Parathyroid adenoma (tissue), 2 donors: ENCODE measurements around the gene UNC13C.

ENCODE experiments used
- H2AFZ ChIP-seq: fragments of 300-600 bp; sonication (generic); one replicate; pipeline ENCODE4 v1.7.0; 2017; ENCODE audit warnings: antibody characterized with exemption, mild to moderate bottlenecking
- H3K27ac ChIP-seq: fragments of 300-600 bp; sonication (generic); one replicate; pipeline ENCODE4 v1.7.0; 2017
- H3K27me3 ChIP-seq: fragments of 300-600 bp; sonication (generic); one replicate; pipeline ENCODE4 v1.7.0; 2017; ENCODE audit warnings: low read length; ENCODE audit not compliant: control insufficient read depth, insufficient read depth
- H3K36me3 ChIP-seq: fragments of 300-600 bp; sonication (generic); one replicate; pipeline ENCODE4 v1.7.0; 2017; ENCODE audit warnings: low read length; ENCODE audit not compliant: control insufficient read depth, insufficient read depth
- H3K4me1 ChIP-seq: fragments of 300-600 bp; sonication (generic); one replicate; pipeline ENCODE4 v1.7.0; 2017; ENCODE audit warnings: control low read depth
- H3K4me2 ChIP-seq: fragments of 300-600 bp; sonication (generic); one replicate; pipeline ENCODE4 v1.7.0; 2017; ENCODE audit warnings: low read length
- H3K4me3 ChIP-seq: fragments of 300-600 bp; sonication (generic); one replicate; pipeline ENCODE4 v1.7.0; 2017; ENCODE audit warnings: low read depth, low read length
- H3K79me2 ChIP-seq: fragments of 300-600 bp; sonication (generic); one replicate; pipeline ENCODE4 v1.7.0; 2017; ENCODE audit warnings: control low read depth
- H3K9ac ChIP-seq: fragments of 300-600 bp; sonication (generic); one replicate; pipeline ENCODE4 v1.7.0; 2017; ENCODE audit warnings: mild to moderate bottlenecking
- H3K9me3 ChIP-seq: fragments of 300-600 bp; sonication (generic); one replicate; pipeline ENCODE4 v1.7.0; 2017; ENCODE audit warnings: low read length; ENCODE audit not compliant: control insufficient read depth
- TF ChIP-seq, protein P1 (sequence below): fragments of 300-600 bp; sonication (generic); IDR thresholded peaks from one replicate; pipeline ENCODE4 v1.7.0; 2017; ENCODE audit warnings: antibody characterized with exemption, mild to moderate bottlenecking
- donor health status: primary hyperparathyroidism.

UNC13C gene

DNA sequence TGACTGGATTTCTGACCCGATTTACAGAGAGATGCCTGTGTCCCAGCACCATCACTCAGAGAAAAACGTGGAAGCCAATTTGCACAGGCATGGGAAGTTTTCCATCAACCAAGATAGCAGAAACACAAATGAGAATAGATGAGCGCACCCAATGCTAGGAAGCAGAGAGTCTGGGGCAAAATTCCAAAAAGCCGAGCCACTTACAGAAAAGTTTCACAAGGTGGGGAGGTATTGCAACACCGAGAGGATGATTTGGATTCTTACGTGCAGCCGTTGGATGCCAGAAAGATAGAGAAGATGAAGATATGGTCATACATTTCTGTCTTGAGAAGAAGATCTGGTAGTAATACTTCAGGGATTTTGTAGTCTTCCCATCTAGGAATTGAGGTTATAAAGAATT is 57.4 kb downstream of the UNC13C start:
- Histone ChIP-seq H3K9me3 (peaks cover 5% of the 10 kb centered on the region), H3K9ac (no peak overlapping the region), H3K27me3 (no peaks in the 10 kb centered on the region), H3K4me2 (no peak overlapping the region), H3K36me3 (no peaks in the 10 kb centered on the region), H3K4me1 (no peaks in the 10 kb centered on the region), H3K4me3 (no peak overlapping the region), H3K27ac (no peak overlapping the region), H3K79me2 (no peaks in the 10 kb centered on the region), H2AFZ (no peak overlapping the region)
- TF ChIP-seq, protein P1, sequence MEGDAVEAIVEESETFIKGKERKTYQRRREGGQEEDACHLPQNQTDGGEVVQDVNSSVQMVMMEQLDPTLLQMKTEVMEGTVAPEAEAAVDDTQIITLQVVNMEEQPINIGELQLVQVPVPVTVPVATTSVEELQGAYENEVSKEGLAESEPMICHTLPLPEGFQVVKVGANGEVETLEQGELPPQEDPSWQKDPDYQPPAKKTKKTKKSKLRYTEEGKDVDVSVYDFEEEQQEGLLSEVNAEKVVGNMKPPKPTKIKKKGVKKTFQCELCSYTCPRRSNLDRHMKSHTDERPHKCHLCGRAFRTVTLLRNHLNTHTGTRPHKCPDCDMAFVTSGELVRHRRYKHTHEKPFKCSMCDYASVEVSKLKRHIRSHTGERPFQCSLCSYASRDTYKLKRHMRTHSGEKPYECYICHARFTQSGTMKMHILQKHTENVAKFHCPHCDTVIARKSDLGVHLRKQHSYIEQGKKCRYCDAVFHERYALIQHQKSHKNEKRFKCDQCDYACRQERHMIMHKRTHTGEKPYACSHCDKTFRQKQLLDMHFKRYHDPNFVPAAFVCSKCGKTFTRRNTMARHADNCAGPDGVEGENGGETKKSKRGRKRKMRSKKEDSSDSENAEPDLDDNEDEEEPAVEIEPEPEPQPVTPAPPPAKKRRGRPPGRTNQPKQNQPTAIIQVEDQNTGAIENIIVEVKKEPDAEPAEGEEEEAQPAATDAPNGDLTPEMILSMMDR = no peak

DNA sequence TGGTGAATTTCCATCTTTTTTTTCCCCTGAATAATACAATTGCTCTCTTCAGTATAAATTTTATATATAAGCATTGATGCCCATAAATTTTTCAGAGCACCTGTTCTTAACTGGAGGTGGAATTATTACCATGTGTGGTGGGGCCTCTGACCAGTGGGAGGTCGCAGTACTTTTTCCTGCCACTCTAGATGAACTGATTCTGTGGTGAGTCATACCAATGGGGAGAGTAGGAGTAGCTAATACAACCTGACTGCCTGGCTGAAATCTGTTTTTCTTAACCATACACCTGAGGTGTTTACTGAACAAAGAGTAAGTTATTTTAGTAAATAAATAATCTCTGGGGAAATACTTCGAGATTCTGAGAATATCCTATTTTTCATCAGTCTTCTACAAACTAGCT is 67.2 kb downstream of the UNC13C start:
- Histone ChIP-seq H3K79me2 (no peaks in the 10 kb centered on the region), H3K27ac (no peak overlapping the region), H3K4me1 (no peaks in the 10 kb centered on the region), H3K27me3 (peaks cover 3% of the 10 kb centered on the region), H3K9ac (no peak overlapping the region), H3K4me3 (no peak overlapping the region), H3K9me3 (no peaks in the 10 kb centered on the region), H3K36me3 (no peaks in the 10 kb centered on the region), H3K4me2 (no peak overlapping the region), H2AFZ (no peak overlapping the region)
- TF ChIP-seq, protein P1 = no peak

DNA sequence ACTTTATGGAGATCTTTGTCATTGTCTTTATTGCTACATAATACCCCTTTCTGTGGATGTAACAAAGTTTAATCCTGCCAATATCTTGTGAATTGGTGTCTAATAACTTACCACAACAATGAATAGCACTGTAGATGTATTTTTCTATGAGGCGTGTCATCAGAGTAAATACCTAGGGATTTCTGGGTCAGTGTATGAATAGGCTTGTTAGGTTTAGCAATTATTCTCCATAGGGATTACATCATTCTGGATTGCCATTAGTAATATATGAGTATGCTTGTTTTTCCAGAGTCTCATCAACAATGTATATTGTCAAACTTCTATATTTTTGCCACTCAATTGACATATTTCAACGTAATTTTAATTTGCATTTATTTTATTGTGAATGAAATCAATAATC is 67.9 kb downstream of the UNC13C start:
- no peak overlapping the region for H3K4me2 ChIP-seq
- no peak overlapping the region for H2AFZ ChIP-seq

DNA sequence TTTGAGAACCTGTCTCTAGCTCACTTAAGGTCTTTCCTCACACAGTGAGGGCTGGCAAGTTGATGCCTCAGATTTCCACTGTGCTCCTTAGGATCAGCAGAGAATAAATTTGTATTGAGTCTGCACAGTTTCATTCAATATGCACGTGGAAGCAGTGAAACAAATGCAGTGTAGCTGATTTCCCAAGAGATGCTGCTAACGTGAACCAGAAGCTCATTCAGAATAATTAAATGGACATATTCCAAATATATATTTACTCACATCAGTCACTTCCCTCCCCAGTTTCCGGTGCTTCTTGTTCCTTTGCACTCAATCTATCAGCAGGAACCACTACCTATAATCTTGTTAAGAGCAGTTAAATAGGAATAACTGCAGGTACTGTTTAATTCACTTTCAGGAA is 86.1 kb downstream of the UNC13C start:
- H2AFZ ChIP-seq = no peak overlapping the region
- no peak overlapping the region for H3K4me3 ChIP-seq
- H3K36me3 ChIP-seq = no peaks in the 10 kb centered on the region

More for the DNA sequence above, 67.9 kb downstream of the UNC13C start:
- no peak overlapping the region for H3K9ac ChIP-seq
- H3K27me3 ChIP-seq = peaks cover 3% of the 10 kb centered on the region
- H3K4me1 ChIP-seq = no peaks in the 10 kb centered on the region
- no peaks in the 10 kb centered on the region for H3K36me3 ChIP-seq
- no peaks in the 10 kb centered on the region for H3K9me3 ChIP-seq
- H3K79me2 ChIP-seq = no peaks in the 10 kb centered on the region
- TF ChIP-seq, protein P1 = no peak
- H3K4me3 ChIP-seq = no peak overlapping the region
- H3K27ac ChIP-seq = no peak overlapping the region

DNA sequence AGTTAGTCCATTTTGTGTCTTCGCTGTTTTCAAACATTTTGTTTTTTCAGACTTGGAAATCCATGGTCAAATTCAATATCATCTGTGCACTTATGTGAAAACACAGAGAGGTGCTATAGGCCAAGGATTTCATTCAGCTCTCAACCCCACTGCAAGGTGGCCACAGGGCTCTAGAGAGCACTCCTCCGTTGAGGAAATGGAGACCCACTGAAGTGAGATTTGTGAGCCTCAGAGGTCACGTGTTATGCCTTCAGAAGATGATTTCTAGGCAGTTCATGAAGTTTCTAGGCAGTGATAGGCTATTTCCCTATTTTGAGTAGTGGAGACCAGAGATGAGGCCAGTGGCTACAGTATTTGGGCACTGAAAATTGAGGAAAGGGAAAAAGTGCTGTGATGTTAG is 88.2 kb downstream of the UNC13C start:
- Histone ChIP-seq H3K27ac (no peak overlapping the region), H3K27me3 (no peaks in the 10 kb centered on the region), H3K4me1 (no peaks in the 10 kb centered on the region), H2AFZ (no peak overlapping the region), H3K4me3 (no peak overlapping the region), H3K36me3 (no peaks in the 10 kb centered on the region), H3K4me2 (no peak overlapping the region), H3K79me2 (no peaks in the 10 kb centered on the region), H3K9me3 (no peaks in the 10 kb centered on the region), H3K9ac (no peak overlapping the region)
- TF ChIP-seq, protein P1 = no peak

More for the DNA sequence above, 86.1 kb downstream of the UNC13C start:
- no peak overlapping the region for H3K27ac ChIP-seq
- H3K27me3 ChIP-seq = no peaks in the 10 kb centered on the region
- H3K9me3 ChIP-seq = no peaks in the 10 kb centered on the region
- H3K9ac ChIP-seq = no peak overlapping the region
- H3K79me2 ChIP-seq = no peaks in the 10 kb centered on the region
- TF ChIP-seq, protein P1 = no peak
- H3K4me1 ChIP-seq = no peaks in the 10 kb centered on the region
- H3K4me2 ChIP-seq = no peak overlapping the region
